H1 (cell line): ENCODE measurements around the gene LRRC30. TPM values are rescaled to one million over a fixed set of nuclear protein-coding genes. Genes with fewer than 3 reads are reported as not detected.

Experiments used
- CTCF ChIA-PET: fragments of 300-600 bp; sonication (Branson Sonifier 250); formaldehyde crosslinking; loops from one replicate; lab custom pipeline; 2021; ENCODE audit not compliant: partially characterized antibody; lab: Charles Lee
- POLR2A ChIA-PET: fragments of 300-600 bp; sonication (Branson Sonifier 250); formaldehyde crosslinking; loops from one replicate; lab custom pipeline; 2021; ENCODE audit warnings: inconsistent platforms; ENCODE audit not compliant: partially characterized antibody; lab: Charles Lee
- DNase-seq, 2 experiments: peaks; one replicate each; pipeline versions ENCODE4 v3.0.0 to v3.0.0-alpha.2; 2010 to 2022; ENCODE audit warnings: low spot score in 2 of 2, low read depth in 1 of 2, mixed read lengths in 1 of 2
- FAIRE-seq: peaks from 2 replicates; lab custom pipeline; 2011; peaks lifted over from hg19 to GRCh38; lab: Jason Lieb, UNC
- H2AFZ ChIP-seq: 2 replicates; pipeline ENCODE4 v1.8.1; 2012; ENCODE audit warnings: low read length, inconsistent platforms
- H2AK5ac ChIP-seq: 2 replicates; pipeline ENCODE4 v1.6.1; 2013; ENCODE audit warnings: low read depth, low read length
- H2BK120ac ChIP-seq: replicated peaks from 2 replicates; pipeline ENCODE3; 2013; ENCODE audit warnings: low read depth, low read length, inconsistent platforms
- H2BK12ac ChIP-seq: 2 replicates; pipeline ENCODE4 v1.6.1; 2013; ENCODE audit warnings: low read depth, low read length
- H2BK15ac ChIP-seq: 2 replicates; pipeline ENCODE4 v1.6.1; 2013; ENCODE audit warnings: low read length
- H2BK20ac ChIP-seq: 2 replicates; pipeline ENCODE4 v1.6.1; 2013; ENCODE audit warnings: low read length
- H2BK5ac ChIP-seq: 2 replicates; pipeline ENCODE4 v1.6.1; 2013; ENCODE audit warnings: low read depth, low read length
- H3K14ac ChIP-seq: 2 replicates; pipeline ENCODE4 v1.6.1; 2013; ENCODE audit warnings: inconsistent platforms; ENCODE audit not compliant: insufficient read length
- H3K18ac ChIP-seq: 2 replicates; pipeline ENCODE4 v1.6.1; 2013; ENCODE audit warnings: low read length; ENCODE audit errors: extremely low read depth
- H3K23ac ChIP-seq: 2 replicates; pipeline ENCODE4 v1.6.1; 2013; ENCODE audit warnings: inconsistent platforms; ENCODE audit not compliant: insufficient read length
- H3K23me2 ChIP-seq: 2 replicates; pipeline ENCODE4 v1.6.1; 2013; ENCODE audit warnings: low read depth, low read length
- H3K27ac ChIP-seq: 2 replicates; pipeline ENCODE4 v1.6.1; 2011; ENCODE audit warnings: low read depth, low read length, inconsistent platforms
- H3K27me3 ChIP-seq, 4 experiments: replicated peaks in 1 of 4; 1 replicate in 1 of 4; 2 replicates in 3 of 4; pipeline versions ENCODE4 v1.6.1 to v1.8.1; 2011 to 2013; ENCODE audit warnings: low read length in 3 of 4, mild to moderate bottlenecking in 3 of 4, inconsistent platforms in 2 of 4, mixed read lengths in 2 of 4, moderate library complexity in 1 of 4; ENCODE audit not compliant: control insufficient read depth in 3 of 4, insufficient read depth in 3 of 4; ENCODE audit errors: extremely low read depth in 1 of 4
- H3K36me3 ChIP-seq, 4 experiments: 2 replicates each; pipeline versions ENCODE4 v1.6.1 to v1.8.1; 2011 to 2013; ENCODE audit warnings: mild to moderate bottlenecking in 4 of 4, low read length in 3 of 4, moderate library complexity in 2 of 4, control low read depth in 1 of 4, inconsistent platforms in 1 of 4; ENCODE audit not compliant: insufficient read depth in 4 of 4, control insufficient read depth in 2 of 4
- H3K4ac ChIP-seq: replicated peaks from 2 replicates; pipeline ENCODE3; 2013; ENCODE audit warnings: low read length, low read depth, mixed read lengths, inconsistent platforms; ENCODE audit not compliant: insufficient read length
- H3K4me1 ChIP-seq, 4 experiments: replicated peaks in 1 of 4; 1 replicate in 1 of 4; 2 replicates in 3 of 4; pipeline versions ENCODE4 v1.6.1 to v1.8.1; 2011 to 2013; ENCODE audit warnings: low read length in 3 of 4, inconsistent platforms in 2 of 4, mixed read lengths in 1 of 4; ENCODE audit not compliant: insufficient read depth in 4 of 4, control insufficient read depth in 3 of 4
- H3K4me2 ChIP-seq, 2 experiments: 2 replicates each; pipeline versions ENCODE4 v1.6.1 to v1.8.1; 2011 to 2013; ENCODE audit warnings: low read depth in 2 of 2, low read length in 2 of 2, control low read depth in 1 of 2, inconsistent platforms in 1 of 2, mild to moderate bottlenecking in 1 of 2; ENCODE audit not compliant: insufficient read depth in 1 of 2
- H3K4me3 ChIP-seq, 4 experiments: fragments of 200-600, 300-600 bp in 1 of 4; sonication (generic), shearing (Covaris generic), sonication (Bioruptor Twin) in 1 of 4; 2 replicates each; pipeline versions ENCODE4 v1.5.1 to v1.8.1; 2011 to 2016; ENCODE audit warnings: low read length in 4 of 4, low read depth in 3 of 4, control low read depth in 2 of 4, inconsistent platforms in 2 of 4, mild to moderate bottlenecking in 2 of 4, mixed read lengths in 1 of 4, moderate library complexity in 1 of 4; ENCODE audit not compliant: insufficient read depth in 2 of 4; ENCODE audit errors: extremely low read depth in 1 of 4
- H3K56ac ChIP-seq: replicated peaks from 2 replicates; pipeline ENCODE3; 2013; ENCODE audit warnings: low read depth, mild to moderate bottlenecking, mixed read lengths, low read length, inconsistent platforms; ENCODE audit not compliant: insufficient read length
- H3K79me1 ChIP-seq: 2 replicates; pipeline ENCODE4 v1.6.1; 2013; ENCODE audit warnings: low read depth, low read length, control low read depth
- H3K79me2 ChIP-seq, 2 experiments: 2 replicates each; pipeline versions ENCODE4 v1.6.1 to v1.8.1; 2012 to 2013; ENCODE audit warnings: low read length in 2 of 2, mild to moderate bottlenecking in 2 of 2, inconsistent platforms in 1 of 2; ENCODE audit not compliant: insufficient read depth in 2 of 2, control insufficient read depth in 1 of 2
- H3K9ac ChIP-seq, 4 experiments: replicated peaks in 1 of 4; 1 replicate in 1 of 4; 2 replicates in 3 of 4; pipeline versions ENCODE4 v1.6.1 to v1.8.1; 2011 to 2013; ENCODE audit warnings: low read depth in 3 of 4, low read length in 3 of 4, control low read depth in 2 of 4, mild to moderate bottlenecking in 2 of 4, moderate library complexity in 2 of 4, inconsistent platforms in 1 of 4; ENCODE audit errors: extremely low read depth in 1 of 4
- H3K9me3 ChIP-seq, 2 experiments: 2 replicates each; pipeline versions ENCODE4 v1.6.1 to v1.8.1; 2012 to 2013; ENCODE audit warnings: mild to moderate bottlenecking in 2 of 2, moderate library complexity in 2 of 2, control low read depth in 1 of 2, inconsistent platforms in 1 of 2, low read depth in 1 of 2, low read length in 1 of 2, mixed read lengths in 1 of 2; ENCODE audit not compliant: insufficient read depth in 2 of 2
- H4K20me1 ChIP-seq, 2 experiments: replicated peaks in 1 of 2; 2 replicates each; pipeline versions ENCODE3 to v1.8.1; 2011 to 2013; ENCODE audit warnings: inconsistent platforms in 2 of 2, low read length in 2 of 2, mild to moderate bottlenecking in 1 of 2; ENCODE audit not compliant: insufficient read depth in 2 of 2, control insufficient read depth in 1 of 2
- H4K5ac ChIP-seq: 2 replicates; pipeline ENCODE4 v1.6.1; 2013; ENCODE audit warnings: low read length, low read depth, mixed read lengths, inconsistent platforms; ENCODE audit not compliant: insufficient read length
- H4K8ac ChIP-seq: 2 replicates; pipeline ENCODE4 v1.8.0; 2013; ENCODE audit warnings: mild to moderate bottlenecking, moderate library complexity, low read length, inconsistent platforms; ENCODE audit not compliant: insufficient read depth; ENCODE audit errors: extremely low read depth
- H4K91ac ChIP-seq: replicated peaks from 2 replicates; pipeline ENCODE3; 2013; ENCODE audit warnings: low read length, mixed read lengths, inconsistent platforms; ENCODE audit not compliant: insufficient read length
- ASH2L ChIP-seq: fragments of 200-600, 300-600 bp; sonication (generic); IDR thresholded peaks from one replicate; pipeline ENCODE4 v1.7.1; 2017; ENCODE audit warnings: low read length
- WGBS, 2 experiments: shearing (Covaris generic) in 1 of 2; methylation state at CpG; one replicate each; pipeline versions ENCODE4 v1.1.6 to v1.1.7; 2013 to 2015; ENCODE audit warnings: low lambda C conversion rate in 2 of 2, mixed read lengths in 2 of 2, inconsistent platforms in 1 of 2, low coverage in 1 of 2, missing lambda C conversion rate in 1 of 2; ENCODE audit not compliant: insufficient replicate concordance in 2 of 2, insufficient coverage in 1 of 2, insufficient read length in 1 of 2; ENCODE audit errors: extremely low coverage in 1 of 2, missing lambda C conversion rate in 1 of 2; 5-methylcytosine and 5-hydroxymethylcytosine counted together
- polyA plus RNA-seq, 7 experiments: library from polyadenylated mRNA; depleted of rRNA in 3 of 7; stranded (reverse) in 5 of 7; unstranded in 2 of 7; fragments of >200 nt in 5 of 7; fragments of 200-250 nt in 2 of 7; gene quantifications; 1 replicate in 5 of 7; 2 replicates in 1 of 7; 4 replicates in 1 of 7; pipeline versions ENCODE4 v1.2.1 to v1.2.3, GENCODE V29; 2011 to 2013; ENCODE audit warnings: missing spikeins in 2 of 7, mixed read lengths in 2 of 7
- total RNA-seq: library from RNA; stranded (reverse); fragmentation: NEBNext Ultra II Directional; extraction: Animal tissue kit (Norgen Biotek cat#: 25700); gene quantifications from 2 replicates; pipeline ENCODE4 v1.2.1, GENCODE V29; 2021

The LRRC30 gene
- total and polyA plus RNA-seq, 2 of the 8 experiments (the other 6 are each of a cell fraction or from before 2014, with no cell fraction given): not detected

DNA sequence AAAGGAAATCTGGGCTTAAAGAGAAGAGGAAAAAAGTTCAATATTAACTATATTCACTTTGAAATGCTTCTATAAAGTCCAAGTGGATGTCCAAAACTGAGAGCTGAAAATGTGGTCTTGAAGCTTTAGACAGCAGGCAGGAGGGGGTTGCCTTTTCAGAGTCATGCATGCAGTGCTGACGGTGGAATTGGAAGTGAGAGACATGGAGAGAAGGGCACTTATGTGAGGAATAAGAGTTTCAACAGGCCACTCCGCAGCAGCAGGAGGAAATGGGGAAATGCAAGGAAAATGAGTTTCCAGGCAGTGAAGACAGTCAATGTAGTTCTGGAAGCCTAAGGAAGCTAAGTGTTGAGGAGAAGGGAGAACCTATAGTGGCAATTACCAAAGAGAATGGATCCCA lies 33.0 kb upstream of the LRRC30 start:
- H2AFZ ChIP-seq: 0 out of 2 replicates have a peak overlapping the region, but pooled peaks have one; percentile 51
- no peak overlapping the region for H3K4me3 ChIP-seq
- H3K9ac ChIP-seq: 0 out of 7 replicates have a peak overlapping the region, but pooled peaks of 1 of the 4 experiments have one; percentile 2
- POLR2A ChIA-PET: no interaction called here
- H3K4me1 ChIP-seq: no peaks in the 10 kb centered on the region
- no peaks in the 10 kb centered on the region for H4K20me1 ChIP-seq
- CTCF ChIA-PET: interaction anchor here (1.1 kb wide), 1 partner anchor 20 kb away, joined by 5 read pairs; no protein-coding TSS in a partner anchor
- no peaks in the 10 kb centered on the region for H3K9me3 ChIP-seq
- H3K27ac ChIP-seq: no peak overlapping the region
- H3K23ac ChIP-seq: no peak overlapping the region
- no peaks in the 10 kb centered on the region for H3K79me2 ChIP-seq
- no peak overlapping the region for H3K4ac ChIP-seq
- H2BK20ac ChIP-seq: no peak overlapping the region
- no peak overlapping the region for H2BK120ac ChIP-seq
- H4K91ac ChIP-seq: no peak overlapping the region
- H2BK12ac ChIP-seq: no peak overlapping the region
- H2AK5ac ChIP-seq: no peak overlapping the region
- no peak overlapping the region for H3K18ac ChIP-seq
- H4K5ac ChIP-seq: no peak overlapping the region
- FAIRE-seq (no peak), DNase-seq (no peak)
- no peak overlapping the region for H3K4me2 ChIP-seq
- no peak overlapping the region for H2BK5ac ChIP-seq
- H3K14ac ChIP-seq: no peak overlapping the region
- no peak overlapping the region for H4K8ac ChIP-seq
- H3K23me2 ChIP-seq: no peaks in the 10 kb centered on the region
- H3K36me3 ChIP-seq: no peaks in the 10 kb centered on the region
- no peak overlapping the region for H2BK15ac ChIP-seq
- H3K79me1 ChIP-seq: no peaks in the 10 kb centered on the region
- WGBS, 2 experiments: 93% methylated on average over 2 of the region's 2 CpGs; no CpG with 5 or more reads in 1 of the 2 experiments
- H3K27me3 ChIP-seq: no peaks in the 10 kb centered on the region
- H3K56ac ChIP-seq: no peak overlapping the region
- TF ChIP-seq ASH2L: no peak
